Kidney epithelial cell (primary cell): Measurements from ENCODE around the gene UBE3B. TPM values are rescaled to one million over a fixed set of nuclear protein-coding genes. Genes with fewer than 3 reads are reported as not detected.

Experiments
- DNase-seq: peaks from one replicate; pipeline ENCODE4 v3.0.0-alpha.2; 2010; ENCODE audit warnings: low read depth
- H3K27me3 ChIP-seq: 2 replicates; pipeline ENCODE4 v1.6.0; 2011; ENCODE audit warnings: low read length; ENCODE audit not compliant: control insufficient read depth, insufficient read depth
- H3K36me3 ChIP-seq: 2 replicates; pipeline ENCODE4 v1.5.1; 2011; ENCODE audit warnings: low read length; ENCODE audit not compliant: control insufficient read depth, insufficient read depth
- H3K4me3 ChIP-seq: 2 replicates; pipeline ENCODE4 v1.5.1; 2011; ENCODE audit warnings: low read depth, mild to moderate bottlenecking, control low read depth, low read length
- total RNA-seq: library from RNA; depleted of rRNA; stranded (reverse); fragments of >200 nt; gene quantifications from 2 replicates; pipeline ENCODE4 v1.2.3, GENCODE V29; 2015
- TF ChIP-seq, protein P1 (sequence below): IDR thresholded peaks from 2 replicates; pipeline ENCODE4 v1.5.1; 2011; ENCODE audit warnings: mild to moderate bottlenecking, moderate library complexity, low read length, control low read depth, inconsistent platforms; ENCODE audit not compliant: insufficient read depth, poor library complexity, severe bottlenecking

The UBE3B gene
- total RNA-seq, 1 donor from 2014 or later, result 38.3 TPM

DNA sequence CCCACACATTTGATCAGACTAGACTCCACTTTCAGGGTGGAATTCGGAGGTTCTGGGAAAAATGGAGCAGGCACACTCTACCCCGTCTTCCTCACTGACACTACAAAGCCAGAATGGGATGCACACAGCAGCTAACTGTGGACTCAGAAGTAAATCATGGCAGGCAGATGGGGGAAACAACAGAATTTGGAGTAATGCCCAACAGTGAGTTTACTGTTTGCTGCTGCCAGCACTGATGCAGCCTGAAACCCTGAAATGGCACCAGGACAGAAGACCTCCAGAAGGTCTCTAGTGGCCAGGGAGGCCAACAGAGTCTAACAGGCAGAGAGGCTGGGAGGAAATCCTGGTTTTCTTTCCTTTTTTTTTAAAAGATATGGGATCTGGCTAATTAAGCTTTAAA lies 24.9 kb upstream of the UBE3B start:
- Histone ChIP-seq H3K36me3 (peaks cover 6% of the 10 kb centered on the region), H3K4me3 (no peak overlapping the region), H3K27me3 (no peaks in the 10 kb centered on the region)
- no peak for DNase-seq
- TF ChIP-seq, protein P1, sequence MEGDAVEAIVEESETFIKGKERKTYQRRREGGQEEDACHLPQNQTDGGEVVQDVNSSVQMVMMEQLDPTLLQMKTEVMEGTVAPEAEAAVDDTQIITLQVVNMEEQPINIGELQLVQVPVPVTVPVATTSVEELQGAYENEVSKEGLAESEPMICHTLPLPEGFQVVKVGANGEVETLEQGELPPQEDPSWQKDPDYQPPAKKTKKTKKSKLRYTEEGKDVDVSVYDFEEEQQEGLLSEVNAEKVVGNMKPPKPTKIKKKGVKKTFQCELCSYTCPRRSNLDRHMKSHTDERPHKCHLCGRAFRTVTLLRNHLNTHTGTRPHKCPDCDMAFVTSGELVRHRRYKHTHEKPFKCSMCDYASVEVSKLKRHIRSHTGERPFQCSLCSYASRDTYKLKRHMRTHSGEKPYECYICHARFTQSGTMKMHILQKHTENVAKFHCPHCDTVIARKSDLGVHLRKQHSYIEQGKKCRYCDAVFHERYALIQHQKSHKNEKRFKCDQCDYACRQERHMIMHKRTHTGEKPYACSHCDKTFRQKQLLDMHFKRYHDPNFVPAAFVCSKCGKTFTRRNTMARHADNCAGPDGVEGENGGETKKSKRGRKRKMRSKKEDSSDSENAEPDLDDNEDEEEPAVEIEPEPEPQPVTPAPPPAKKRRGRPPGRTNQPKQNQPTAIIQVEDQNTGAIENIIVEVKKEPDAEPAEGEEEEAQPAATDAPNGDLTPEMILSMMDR, result no peak

DNA sequence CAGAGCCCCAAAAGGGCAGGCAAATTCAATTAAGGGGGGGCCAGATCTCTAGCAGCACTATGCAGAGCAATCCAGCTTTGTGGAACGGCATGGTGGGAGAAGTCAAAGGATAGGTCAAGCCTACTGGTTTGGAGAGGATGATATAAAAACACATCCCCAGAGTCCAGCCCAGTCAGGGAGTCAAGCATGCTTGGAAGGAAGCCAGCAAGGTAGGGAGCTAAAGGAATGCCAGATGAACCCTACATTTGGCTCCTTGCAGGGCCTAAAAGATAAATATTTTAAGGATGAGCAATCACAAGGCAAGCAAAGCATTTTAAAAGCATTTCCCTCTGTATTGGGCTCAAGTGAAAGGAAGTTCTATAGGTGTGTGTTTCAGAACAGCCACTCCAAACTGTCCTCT lies 21.7 kb upstream of the UBE3B start:
- Histone ChIP-seq H3K4me3 (no peak overlapping the region), H3K27me3 (no peaks in the 10 kb centered on the region), H3K36me3 (peaks cover 6% of the 10 kb centered on the region)
- TF ChIP-seq, protein P1, result no peak
- no peak for DNase-seq

- DNase-seq, result no peak
- peaks cover 2% of the 10 kb centered on the region for H3K36me3 ChIP-seq
- no peak overlapping the region for H3K4me3 ChIP-seq
- no peaks in the 10 kb centered on the region for H3K27me3 ChIP-seq
- TF ChIP-seq, protein P1, result no peak
Observed at GRCh38 chr12:109458086-109458485, 19.3 kb upstream of the UBE3B start.

DNA sequence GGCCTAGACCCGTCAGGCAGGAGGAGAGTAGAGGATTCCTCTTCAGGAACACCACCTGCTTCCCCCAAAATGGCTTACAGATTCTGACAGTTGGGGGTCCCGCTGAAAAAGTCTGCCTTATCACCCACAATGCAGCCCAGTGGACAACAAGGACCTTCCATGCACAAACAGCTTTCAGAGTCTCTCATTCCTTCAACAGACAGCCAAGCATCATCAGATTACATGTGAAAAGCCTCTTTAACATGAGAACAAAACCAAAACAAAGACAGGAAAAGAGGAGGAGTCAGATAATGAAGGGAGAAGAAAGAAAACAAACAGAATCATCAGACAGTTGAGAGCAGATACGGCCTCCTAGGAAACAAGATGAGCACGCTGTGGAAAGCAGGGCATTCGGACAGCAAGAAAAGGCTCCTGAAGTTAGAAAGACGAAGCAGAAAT lies 18.6 kb upstream of the UBE3B start:
- DNase-seq, result no peak
- Histone ChIP-seq H3K4me3 (no peak overlapping the region), H3K27me3 (no peaks in the 10 kb centered on the region), H3K36me3 (peaks cover 2% of the 10 kb centered on the region)
- TF ChIP-seq, protein P1, result no peak

GRCh38 chr12:109459247-109459646 lies 18.2 kb upstream of the UBE3B start:
- Histone ChIP-seq H3K36me3 (peaks cover 2% of the 10 kb centered on the region), H3K27me3 (no peaks in the 10 kb centered on the region), H3K4me3 (no peak overlapping the region)
- TF ChIP-seq, protein P1, result no peak
- DNase-seq, result no peak

- Histone ChIP-seq H3K36me3 (peaks cover 2% of the 10 kb centered on the region), H3K4me3 (no peak overlapping the region), H3K27me3 (no peaks in the 10 kb centered on the region)
- TF ChIP-seq, protein P1, result no peak
- no peak for DNase-seq
Observed at GRCh38 chr12:109460538-109460937, 16.9 kb upstream of the UBE3B start.
